ENCODE data around the gene FBXL7.

- no peak for TF ChIP-seq ZFP30 (CRISPR knock-in tag; IDR thresholded peaks at IDR 0.05)
- no peak for TF ChIP-seq PATZ1 (CRISPR knock-in tag; IDR thresholded peaks at IDR 0.05; ENCODE audit: borderline replicate concordance)
- no peak for TF ChIP-seq RARB (CRISPR knock-in tag; IDR thresholded peaks at IDR 0.05)
- TF ChIP-seq POU6F1 (CRISPR knock-in tag; IDR thresholded peaks at IDR 0.05; ENCODE audit: borderline replicate concordance, low read depth), result no peak
- TF ChIP-seq ISL1 (CRISPR knock-in tag; IDR thresholded peaks at IDR 0.05), result no peak
Measured at GRCh38 chr5:15606197-15606596, 106.2 kb downstream of the FBXL7 start.
